A549 (cell line): ENCODE results near the gene SLC35G4.

Source experiments
- BHLHE40 ChIP-seq: IDR thresholded peaks from 2 replicates; pipeline ENCODE4 v1.6.1; 2012; ENCODE audit warnings: low read depth, low read length, inconsistent platforms
- CBX2 ChIP-seq: fragments of 200-600 bp; sonication (generic); IDR thresholded peaks from 2 replicates; pipeline ENCODE4 v1.6.1; 2016; ENCODE audit warnings: low read depth, mild to moderate bottlenecking, borderline replicate concordance
- CTCF ChIP-seq: fragments of >200 bp; sonication (Bioruptor Twin); formaldehyde crosslinking; IDR thresholded peaks from 3 replicates; pipeline ENCODE4 v1.5.1; 2016
- EHF ChIP-seq: fragments of 250-450 bp; sonication (Bioruptor Pico); IDR thresholded peaks from 2 replicates; pipeline ENCODE4 v1.5.0; 2020; ENCODE audit warnings: mild to moderate bottlenecking
- EP300 ChIP-seq, 2 experiments: fragments of >200 bp; sonication (Bioruptor Twin); formaldehyde crosslinking; IDR thresholded peaks; 2 replicates in 1 of 2; 3 replicates in 1 of 2; pipeline ENCODE4 v1.6.1; 2016 to 2017
- JUNB ChIP-seq: fragments of >200 bp; sonication (Bioruptor Twin); formaldehyde crosslinking; IDR thresholded peaks from 2 replicates; pipeline ENCODE4 v1.6.1; 2016
- NFE2L2 ChIP-seq: fragments of 150-350 bp; conservative IDR thresholded peaks from 2 replicates; pipeline ENCODE4 v1.6.1; 2014; ENCODE audit warnings: low read length
- POLR2A ChIP-seq: IDR thresholded peaks from 2 replicates; pipeline ENCODE4 v1.6.1; 2012; ENCODE audit warnings: mild to moderate bottlenecking, low read length
- RCOR1 ChIP-seq: fragments of 150-350 bp; IDR thresholded peaks from 2 replicates; pipeline ENCODE4 v1.6.1; 2014; ENCODE audit warnings: antibody characterized with exemption, low read length, low read depth
- RFX5 ChIP-seq: fragments of 450-650 bp; IDR thresholded peaks from 2 replicates; pipeline ENCODE4 v1.7.1; 2014; ENCODE audit warnings: antibody characterized with exemption, mild to moderate bottlenecking, moderate library complexity

- no peak for TF ChIP-seq CTCF
- no peak for TF ChIP-seq BHLHE40
- TF ChIP-seq RFX5: no peak
- TF ChIP-seq JUNB: no peak
- TF ChIP-seq CBX2: no peak
- no peak for TF ChIP-seq POLR2A
- TF ChIP-seq NFE2L2: no peak
- no peak for TF ChIP-seq RCOR1
- no peak for TF ChIP-seq EP300 (IDR thresholded peaks at IDR 0.05)
- no peak for TF ChIP-seq EHF (CRISPR knock-in tag)
Measured at GRCh38 chr18:11591957-11592356, 17.4 kb upstream of the SLC35G4 start.
